Osteoblast (primary cell): Measurements from ENCODE around the gene FUT1. TPM values are rescaled to one million over a fixed set of nuclear protein-coding genes. Genes with fewer than 3 reads are reported as not detected.
A peak's percentile ranks its signal among the peaks of the same experiment; 100 is the strongest.

Experiments used
- DNase-seq: peaks from one replicate; pipeline ENCODE4 v3.0.0; 2011; ENCODE audit warnings: low spot score, mixed read lengths; ENCODE audit not compliant: insufficient read length; ENCODE audit errors: missing footprints
- H2AFZ ChIP-seq: 2 replicates; pipeline ENCODE4 v1.6.0; 2011; ENCODE audit warnings: mild to moderate bottlenecking, low read length
- H3K27ac ChIP-seq: 2 replicates; pipeline ENCODE4 v1.5.1; 2011; ENCODE audit warnings: mild to moderate bottlenecking, low read depth, low read length, moderate library complexity
- H3K27me3 ChIP-seq: 2 replicates; pipeline ENCODE4 v1.6.0; 2012; ENCODE audit warnings: mild to moderate bottlenecking, control low read depth, inconsistent platforms, low read length, moderate library complexity; ENCODE audit not compliant: insufficient read depth
- H3K36me3 ChIP-seq: 2 replicates; pipeline ENCODE4 v1.5.1; 2011; ENCODE audit warnings: mild to moderate bottlenecking, low read length, control low read depth, moderate library complexity; ENCODE audit not compliant: insufficient read depth
- H3K4me1 ChIP-seq: 2 replicates; pipeline ENCODE4 v1.5.1; 2011; ENCODE audit warnings: mild to moderate bottlenecking, low read length, control low read depth, moderate library complexity; ENCODE audit not compliant: insufficient read depth
- H3K4me2 ChIP-seq: 2 replicates; pipeline ENCODE4 v1.6.0; 2011; ENCODE audit warnings: mild to moderate bottlenecking, low read length; ENCODE audit not compliant: insufficient read depth
- H3K4me3 ChIP-seq: fragments of 200-600 bp; sonication (generic); 3 replicates; pipeline ENCODE4 v1.5.1; 2012; ENCODE audit warnings: mild to moderate bottlenecking, low read length, inconsistent platforms; ENCODE audit not compliant: insufficient read depth
- H3K79me2 ChIP-seq: 2 replicates; pipeline ENCODE4 v1.6.0; 2012; ENCODE audit warnings: mild to moderate bottlenecking, low read length, control low read depth, inconsistent platforms; ENCODE audit not compliant: insufficient read depth
- H3K9me3 ChIP-seq: 2 replicates; pipeline ENCODE4 v1.5.1; 2011; ENCODE audit warnings: low read depth, low read length, control low read depth
- H4K20me1 ChIP-seq: 2 replicates; pipeline ENCODE4 v1.6.0; 2012; ENCODE audit warnings: mild to moderate bottlenecking, low read length, control low read depth; ENCODE audit not compliant: insufficient read depth
- total RNA-seq: library from RNA; depleted of rRNA; stranded (reverse); fragments of >200 nt; gene quantifications from 2 replicates; pipeline ENCODE4 v1.2.3, GENCODE V29; 2012
- TF ChIP-seq, protein P1 (sequence below): IDR thresholded peaks from 2 replicates; pipeline ENCODE4 v1.5.1; 2011; ENCODE audit warnings: mild to moderate bottlenecking, low read depth, low read length, moderate library complexity; ENCODE audit errors: extremely low read depth

FUT1 gene
- total RNA-seq, 1 donor = under 0.01 TPM

DNA sequence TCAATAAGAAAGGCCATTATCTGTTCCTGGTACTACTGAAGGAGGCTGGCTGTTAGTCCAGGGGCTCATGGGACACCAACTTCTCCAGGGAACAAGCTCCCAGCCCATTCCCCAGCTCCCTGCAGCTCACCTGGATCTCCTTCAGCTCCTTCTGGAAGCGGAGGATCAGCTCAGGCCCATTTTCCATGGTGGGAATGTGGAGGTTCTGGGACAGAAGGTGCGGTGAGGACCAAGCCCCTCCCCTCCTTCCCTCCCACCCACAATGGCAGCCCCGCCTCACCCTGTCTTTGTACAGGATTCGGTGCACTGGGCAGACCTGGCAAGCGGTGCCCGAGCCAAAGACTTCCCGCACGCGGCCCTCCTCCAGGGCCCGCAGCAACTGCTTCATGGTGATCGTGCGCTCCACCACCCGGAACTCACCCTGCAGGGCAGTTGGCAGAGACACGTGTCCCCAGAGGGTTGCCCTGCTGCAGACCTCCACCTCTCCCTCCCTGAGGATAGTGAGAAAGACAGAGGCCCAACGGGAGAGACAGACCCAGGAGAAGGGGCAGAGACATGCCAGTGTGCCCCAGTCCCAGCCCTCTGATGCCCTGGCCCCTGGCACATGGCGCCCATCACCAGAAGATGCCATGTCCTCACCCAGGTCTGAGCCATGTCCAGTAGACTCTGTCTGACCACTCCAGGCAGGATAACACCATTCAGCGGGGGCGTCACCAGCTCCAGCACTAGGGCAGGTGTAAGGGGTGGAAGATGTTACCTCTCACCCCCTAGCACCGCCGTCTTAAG lies 44.0 kb upstream of the FUT1 start:
- Histone ChIP-seq H3K4me1 (peaks cover 14% of the 10 kb centered on the region), H3K36me3 (no peaks in the 10 kb centered on the region), H3K4me2 (no peak overlapping the region), H3K79me2 (no peaks in the 10 kb centered on the region), H2AFZ (peak overlapping the region; percentile 88), H4K20me1 (no peaks in the 10 kb centered on the region), H3K9me3 (no peaks in the 10 kb centered on the region), H3K4me3 (no peak overlapping the region), H3K27ac (peak overlapping the region; percentile 68), H3K27me3 (no peaks in the 10 kb centered on the region)
- peak; percentile 76 for DNase-seq
- TF ChIP-seq, protein P1, sequence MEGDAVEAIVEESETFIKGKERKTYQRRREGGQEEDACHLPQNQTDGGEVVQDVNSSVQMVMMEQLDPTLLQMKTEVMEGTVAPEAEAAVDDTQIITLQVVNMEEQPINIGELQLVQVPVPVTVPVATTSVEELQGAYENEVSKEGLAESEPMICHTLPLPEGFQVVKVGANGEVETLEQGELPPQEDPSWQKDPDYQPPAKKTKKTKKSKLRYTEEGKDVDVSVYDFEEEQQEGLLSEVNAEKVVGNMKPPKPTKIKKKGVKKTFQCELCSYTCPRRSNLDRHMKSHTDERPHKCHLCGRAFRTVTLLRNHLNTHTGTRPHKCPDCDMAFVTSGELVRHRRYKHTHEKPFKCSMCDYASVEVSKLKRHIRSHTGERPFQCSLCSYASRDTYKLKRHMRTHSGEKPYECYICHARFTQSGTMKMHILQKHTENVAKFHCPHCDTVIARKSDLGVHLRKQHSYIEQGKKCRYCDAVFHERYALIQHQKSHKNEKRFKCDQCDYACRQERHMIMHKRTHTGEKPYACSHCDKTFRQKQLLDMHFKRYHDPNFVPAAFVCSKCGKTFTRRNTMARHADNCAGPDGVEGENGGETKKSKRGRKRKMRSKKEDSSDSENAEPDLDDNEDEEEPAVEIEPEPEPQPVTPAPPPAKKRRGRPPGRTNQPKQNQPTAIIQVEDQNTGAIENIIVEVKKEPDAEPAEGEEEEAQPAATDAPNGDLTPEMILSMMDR = no peak

DNA sequence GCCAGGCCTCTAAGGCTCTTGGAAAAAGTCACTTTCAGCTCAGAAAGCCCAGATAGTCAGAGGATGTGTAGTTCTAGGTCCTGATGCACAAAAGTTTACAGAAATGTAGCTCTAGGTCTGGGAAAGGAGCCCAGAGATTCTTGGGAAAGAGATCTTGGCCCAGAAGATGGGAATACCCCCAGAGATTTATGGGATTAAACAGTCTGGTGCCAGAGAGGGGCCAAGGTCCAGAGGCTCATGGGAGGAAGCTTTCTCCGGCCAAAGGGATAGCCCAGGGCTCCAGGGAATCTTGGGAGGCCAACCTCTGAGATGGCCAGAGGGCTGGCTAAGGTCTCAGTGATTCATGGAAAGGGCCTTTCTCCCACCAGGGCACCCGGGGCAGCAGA lies 43.2 kb upstream of the FUT1 start:
- peak; percentile 87 for DNase-seq
- Histone ChIP-seq H3K4me2 (peak overlapping the region; percentile 85), H3K36me3 (no peaks in the 10 kb centered on the region), H4K20me1 (no peaks in the 10 kb centered on the region), H3K79me2 (no peaks in the 10 kb centered on the region), H3K27me3 (no peaks in the 10 kb centered on the region), H2AFZ (peak overlapping the region; percentile 88), H3K27ac (peak overlapping the region; percentile 68), H3K4me1 (peaks cover 14% of the 10 kb centered on the region), H3K9me3 (no peaks in the 10 kb centered on the region), H3K4me3 (peak overlapping the region; percentile 73)
- TF ChIP-seq, protein P1 = no peak

GRCh38 chr19:48795055-48795684 lies 42.7 kb upstream of the FUT1 start:
- no peaks in the 10 kb centered on the region for H3K79me2 ChIP-seq
- H2AFZ ChIP-seq = peak overlapping the region; percentile 88
- H3K9me3 ChIP-seq = no peaks in the 10 kb centered on the region
- peak overlapping the region; percentile 73 for H3K4me3 ChIP-seq
- peaks cover 14% of the 10 kb centered on the region for H3K4me1 ChIP-seq
- TF ChIP-seq, protein P1 = peak; percentile 93
- peak overlapping the region; percentile 85 for H3K4me2 ChIP-seq
- no peaks in the 10 kb centered on the region for H3K36me3 ChIP-seq
- H3K27ac ChIP-seq = peak overlapping the region; percentile 68
- peak; percentile 98 for DNase-seq
- no peaks in the 10 kb centered on the region for H3K27me3 ChIP-seq
- no peaks in the 10 kb centered on the region for H4K20me1 ChIP-seq

GRCh38 chr19:48794291-48794690 lies 41.9 kb upstream of the FUT1 start:
- Histone ChIP-seq H3K36me3 (no peaks in the 10 kb centered on the region), H4K20me1 (no peaks in the 10 kb centered on the region), H3K9me3 (no peaks in the 10 kb centered on the region), H3K79me2 (no peaks in the 10 kb centered on the region), H3K4me1 (peaks cover 13% of the 10 kb centered on the region), H2AFZ (peak overlapping the region; percentile 88), H3K4me2 (peak overlapping the region; percentile 85), H3K4me3 (no peak overlapping the region), H3K27me3 (no peaks in the 10 kb centered on the region), H3K27ac (no peak overlapping the region)
- no peak for DNase-seq
- TF ChIP-seq, protein P1 = no peak
